HG02973 (cell line): ENCODE measurements around the gene ODAPH.
"Not testable (repeated sequence)": the region's sequence is repeated elsewhere in the genome, so short reads cannot be mapped to it uniquely, and the experiment has no call there.

Experiments used
- ATAC-seq: cut with Tn5 transposase; IDR thresholded peaks from one replicate; pipeline ENCODE4 v1.9.1; 2021; ENCODE audit warnings: moderate library complexity; ENCODE audit not compliant: unreplicated experiment

ODAPH gene

GRCh38 chr4:75544220-75544619, 11.6 kb upstream of the ODAPH start:
- not testable (repeated sequence) for ATAC-seq

DNA sequence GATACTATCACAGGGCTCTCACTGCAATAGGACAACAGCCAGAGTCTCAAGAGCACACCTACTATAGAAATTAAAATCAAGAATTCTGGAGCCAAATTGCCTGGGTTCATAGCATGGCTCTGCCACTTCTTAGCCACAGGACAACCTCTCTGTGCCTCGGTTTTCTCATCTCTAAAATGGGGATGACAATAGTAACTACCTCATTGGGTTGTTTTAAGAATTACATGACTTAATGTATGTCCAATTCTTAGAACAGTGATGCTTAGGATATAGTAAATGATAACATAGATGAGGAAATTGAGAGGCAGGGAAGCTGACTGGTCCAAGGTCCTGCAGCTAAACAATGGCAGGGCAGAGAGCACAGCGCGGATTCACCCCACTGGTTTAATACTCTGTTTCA, 11.0 kb upstream of the ODAPH start:
- ATAC-seq: no peak

GRCh38 chr4:75545526-75545925, 10.3 kb upstream of the ODAPH start:
- no peak for ATAC-seq

DNA sequence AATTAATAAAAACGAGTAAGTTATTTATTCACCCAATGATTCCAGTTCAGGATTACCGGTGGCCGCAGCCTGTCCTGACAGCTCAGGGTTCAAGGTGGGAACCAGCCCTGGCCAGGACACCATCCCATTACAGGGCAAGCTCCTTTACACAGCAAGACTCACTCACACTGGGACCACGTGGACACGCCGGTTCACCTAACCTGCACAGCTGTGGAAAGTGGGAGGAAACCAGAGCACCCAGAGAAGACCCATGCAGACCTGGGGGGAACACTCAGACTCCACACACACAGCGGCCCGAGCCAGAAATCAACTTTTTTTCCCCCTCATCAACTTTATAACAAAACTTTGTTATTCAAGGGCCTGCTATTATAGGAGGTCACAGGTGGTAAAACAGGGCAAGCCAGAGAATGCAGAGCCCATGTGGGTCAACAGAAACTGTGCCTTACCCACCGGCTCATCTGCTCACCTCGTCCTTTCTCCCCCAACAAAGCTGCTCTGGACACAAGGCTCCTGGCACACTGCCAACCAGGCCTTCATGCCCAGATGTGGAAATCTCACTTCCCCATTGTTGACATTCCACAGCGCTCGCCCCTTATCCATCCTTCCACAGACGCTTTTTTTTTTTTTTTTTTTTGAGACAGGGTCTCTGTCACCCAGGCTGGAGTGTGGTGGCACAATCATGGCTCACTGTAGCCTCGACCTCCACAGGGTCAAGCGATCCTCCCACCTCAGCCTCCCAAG, 8.0 kb upstream of the ODAPH start:
- ATAC-seq: no peak

GRCh38 chr4:75549019-75549418, 6.8 kb upstream of the ODAPH start:
- no peak for ATAC-seq

DNA sequence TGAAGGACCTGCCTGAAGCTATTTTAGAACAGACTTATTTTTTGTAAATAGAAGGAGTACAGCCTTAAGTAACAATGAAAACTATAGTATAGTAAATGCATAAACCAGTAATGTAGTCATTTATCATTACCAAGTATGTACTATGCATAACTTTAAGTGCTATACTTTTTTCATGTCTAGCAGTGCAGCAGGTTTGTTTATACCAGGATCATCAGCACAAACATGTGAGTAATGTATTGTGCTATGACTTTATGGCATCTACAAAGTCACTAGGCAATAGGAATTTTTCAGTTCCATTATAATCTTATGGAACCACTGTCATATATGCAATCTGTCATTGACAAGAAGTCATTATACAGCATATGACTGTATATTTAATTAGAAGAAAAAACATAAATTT, 3.4 kb upstream of the ODAPH start:
- ATAC-seq: no peak

- ATAC-seq: no peak
These were observed 1.8 kb downstream of the ODAPH start for GRCh38 chr4:75557696-75558095.

- ATAC-seq: no peak
These were observed 5.9 kb downstream of the ODAPH start for GRCh38 chr4:75561789-75562188.

- ATAC-seq: no peak
These were observed 8.2 kb downstream of the ODAPH start for GRCh38 chr4:75564023-75564422.

GRCh38 chr4:75565481-75565880, 9.6 kb downstream of the ODAPH start:
- ATAC-seq: no peak

DNA sequence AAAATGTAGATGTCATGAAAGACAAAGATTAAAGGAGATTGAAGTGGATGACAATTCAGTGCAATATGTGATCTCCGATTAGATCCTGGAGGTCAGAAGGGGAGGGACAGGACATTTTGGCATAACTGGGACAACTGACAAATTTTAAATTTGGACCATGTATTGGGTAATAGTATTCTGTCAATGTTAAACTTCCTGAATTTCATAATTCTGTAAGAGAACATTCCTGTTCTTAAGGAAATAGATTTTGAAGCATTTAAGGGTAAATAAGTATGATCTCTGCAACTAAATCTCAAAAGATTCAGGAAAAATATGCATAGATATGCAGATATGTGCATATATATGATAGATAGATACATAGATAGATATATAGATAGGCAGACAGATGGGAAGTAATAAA, 11.0 kb downstream of the ODAPH start:
- ATAC-seq: no peak

DNA sequence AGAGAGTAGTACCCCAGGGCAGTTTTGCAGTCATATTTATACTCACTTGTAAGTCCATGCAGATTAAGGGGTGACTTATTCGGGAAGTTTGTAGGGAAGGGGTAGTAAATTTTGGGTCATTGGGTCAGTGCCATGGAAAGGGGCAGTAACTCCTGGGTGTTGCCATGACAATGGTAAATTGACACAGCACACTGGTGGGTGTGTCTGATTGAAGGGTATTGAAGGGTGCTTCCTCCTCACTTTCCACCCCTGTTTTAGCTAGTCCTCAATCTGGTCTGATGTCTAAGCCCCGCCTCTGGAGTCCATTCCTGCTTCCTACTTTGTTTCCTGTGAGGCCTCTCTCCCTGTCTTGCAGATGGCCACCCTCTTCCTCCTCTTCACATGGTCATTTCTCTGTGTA, 11.9 kb downstream of the ODAPH start:
- no peak for ATAC-seq

DNA sequence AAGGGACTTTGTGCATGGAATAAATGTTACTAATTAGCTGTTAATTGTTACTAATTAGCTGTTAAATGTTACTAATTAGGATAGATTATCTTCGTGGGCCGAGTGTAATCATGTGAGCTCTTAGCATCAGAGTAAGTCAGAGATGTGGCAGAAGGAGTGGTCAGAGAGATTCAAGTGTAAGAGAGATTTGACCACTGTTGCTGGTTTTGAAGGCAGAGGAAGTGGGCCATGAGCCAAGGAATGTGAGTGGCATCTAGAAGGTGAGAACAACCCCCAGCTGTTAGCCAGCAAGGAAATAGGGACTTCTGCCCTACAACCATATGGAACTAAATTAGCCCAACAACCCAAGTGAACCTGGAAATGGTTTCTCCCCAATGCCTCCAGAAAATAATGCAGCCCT, 28.2 kb downstream of the ODAPH start:
- no peak for ATAC-seq

GRCh38 chr4:75593393-75593792, 37.5 kb downstream of the ODAPH start:
- no peak for ATAC-seq

- ATAC-seq: no peak
These were observed 40.2 kb downstream of the ODAPH start for GRCh38 chr4:75596061-75596460.

DNA sequence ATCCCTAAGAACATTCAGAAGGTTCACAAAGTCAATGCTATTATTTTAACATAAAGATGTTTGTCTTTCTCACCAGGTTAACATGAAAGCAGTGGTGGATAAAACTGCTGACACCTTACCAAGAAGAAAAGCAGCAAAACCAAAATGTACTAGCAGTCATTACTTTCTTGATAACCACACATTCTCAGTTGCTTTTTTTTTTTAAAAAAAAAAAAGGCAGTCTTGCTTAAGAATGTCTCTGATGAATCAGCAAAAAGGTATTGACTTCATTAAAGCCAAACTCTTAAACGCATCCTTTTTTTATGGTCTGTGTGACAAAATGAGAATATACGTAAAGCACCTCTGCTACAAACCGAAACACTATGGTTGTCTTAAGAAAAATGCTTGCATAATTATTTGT, 42.5 kb downstream of the ODAPH start:
- no peak for ATAC-seq

DNA sequence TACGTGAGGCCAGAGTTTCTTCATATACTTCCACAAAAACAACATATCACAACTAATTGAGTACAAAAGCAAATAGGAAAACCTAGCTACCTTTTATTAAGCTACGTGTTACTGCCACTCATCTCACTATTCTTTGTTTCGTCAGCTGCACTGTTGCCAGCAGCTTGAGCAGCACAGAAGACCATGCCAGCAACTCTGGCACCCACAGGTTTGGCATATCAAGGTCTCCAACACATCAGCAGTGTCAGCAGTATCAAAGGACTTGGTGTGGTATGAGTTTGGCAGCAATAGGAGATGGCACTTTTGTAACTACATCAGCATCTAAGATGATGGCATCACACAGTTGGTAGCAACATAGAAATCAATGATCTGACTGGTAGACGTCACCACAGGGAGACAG, 43.8 kb downstream of the ODAPH start:
- no peak for ATAC-seq

- ATAC-seq: no peak
These were observed 50.1 kb downstream of the ODAPH start for GRCh38 chr4:75605928-75606327.

GRCh38 chr4:75612306-75612705, 56.4 kb downstream of the ODAPH start:
- ATAC-seq: no peak
